Effector memory CD4-positive, alpha-beta T cell (primary cell): ENCODE measurements around the gene MUC5B.

Source experiments
- DNase-seq, 3 donors: peaks; one replicate each; pipeline ENCODE4 v3.0.0-alpha.2; 2020
- H3K27ac ChIP-seq: 2 replicates; pipeline ENCODE4 v1.7.0; 2013; ENCODE audit warnings: mild to moderate bottlenecking, low read length, moderate library complexity; ENCODE audit not compliant: insufficient read depth, poor library complexity, severe bottlenecking
- H3K27me3 ChIP-seq: replicated peaks from 2 replicates; pipeline ENCODE4 v1.7.0; 2013; ENCODE audit warnings: mild to moderate bottlenecking, low read length; ENCODE audit not compliant: insufficient read depth, control insufficient read depth, poor library complexity, severe bottlenecking
- H3K36me3 ChIP-seq: 2 replicates; pipeline ENCODE4 v1.7.0; 2013; ENCODE audit warnings: mild to moderate bottlenecking, low read length, moderate library complexity; ENCODE audit not compliant: control insufficient read depth, insufficient read depth
- H3K4me1 ChIP-seq: 2 replicates; pipeline ENCODE4 v1.7.0; 2013; ENCODE audit warnings: low read length, mild to moderate bottlenecking; ENCODE audit not compliant: control insufficient read depth, insufficient read depth, poor library complexity, severe bottlenecking
- H3K4me3 ChIP-seq: 2 replicates; pipeline ENCODE4 v1.7.0; 2013; ENCODE audit warnings: low read length, low read depth, mild to moderate bottlenecking; ENCODE audit not compliant: insufficient read depth, poor library complexity, severe bottlenecking
- H3K9me3 ChIP-seq: 2 replicates; pipeline ENCODE4 v1.7.0; 2013; ENCODE audit warnings: mild to moderate bottlenecking, low read length, moderate library complexity; ENCODE audit not compliant: control insufficient read depth

MUC5B gene

GRCh38 chr11:1267441-1268100 is 44.7 kb downstream of the MUC5B start:
- H3K4me3 ChIP-seq: no peak overlapping the region
- no peak for DNase-seq
- peaks cover 7% of the 10 kb centered on the region for H3K4me1 ChIP-seq

GRCh38 chr11:1269957-1270356 is 47.1 kb downstream of the MUC5B start:
- H3K36me3 ChIP-seq: no peaks in the 10 kb centered on the region
- H3K27ac ChIP-seq: no peak overlapping the region
- H3K4me1 ChIP-seq: no peaks in the 10 kb centered on the region
- DNase-seq: no peak
- H3K27me3 ChIP-seq: no peaks in the 10 kb centered on the region
- H3K4me3 ChIP-seq: no peak overlapping the region
- no peaks in the 10 kb centered on the region for H3K9me3 ChIP-seq

More at GRCh38 chr11:1267441-1268100, 44.7 kb downstream of the MUC5B start:
- no peaks in the 10 kb centered on the region for H3K36me3 ChIP-seq
- H3K27ac ChIP-seq: no peak overlapping the region
- no peaks in the 10 kb centered on the region for H3K9me3 ChIP-seq
- H3K27me3 ChIP-seq: no peaks in the 10 kb centered on the region

- DNase-seq: no peak
- no peaks in the 10 kb centered on the region for H3K27me3 ChIP-seq
- H3K9me3 ChIP-seq: no peaks in the 10 kb centered on the region
- H3K4me1 ChIP-seq: no peaks in the 10 kb centered on the region
- no peak overlapping the region for H3K4me3 ChIP-seq
- H3K27ac ChIP-seq: no peak overlapping the region
- H3K36me3 ChIP-seq: peaks cover under 1% of the 10 kb centered on the region
These were observed 47.6 kb downstream of the MUC5B start for GRCh38 chr11:1270476-1270875.

- Histone ChIP-seq H3K27me3 (no peaks in the 10 kb centered on the region), H3K36me3 (peaks cover 6% of the 10 kb centered on the region), H3K27ac (no peak overlapping the region), H3K4me1 (no peaks in the 10 kb centered on the region), H3K9me3 (no peaks in the 10 kb centered on the region), H3K4me3 (no peak overlapping the region)
- no peak for DNase-seq
These were observed 48.1 kb downstream of the MUC5B start for GRCh38 chr11:1271002-1271401.

GRCh38 chr11:1271406-1271805 is 48.5 kb downstream of the MUC5B start:
- H3K4me1 ChIP-seq: no peaks in the 10 kb centered on the region
- peaks cover 10% of the 10 kb centered on the region for H3K36me3 ChIP-seq
- H3K9me3 ChIP-seq: no peaks in the 10 kb centered on the region

GRCh38 chr11:1271927-1272326 is 49.1 kb downstream of the MUC5B start:
- H3K36me3 ChIP-seq: peaks cover 11% of the 10 kb centered on the region
- H3K4me3 ChIP-seq: no peak overlapping the region
- no peak for DNase-seq
- H3K9me3 ChIP-seq: no peaks in the 10 kb centered on the region
- H3K4me1 ChIP-seq: no peaks in the 10 kb centered on the region
- H3K27me3 ChIP-seq: no peaks in the 10 kb centered on the region
- no peak overlapping the region for H3K27ac ChIP-seq

More at GRCh38 chr11:1271406-1271805, 48.5 kb downstream of the MUC5B start:
- no peak for DNase-seq
- H3K27me3 ChIP-seq: no peaks in the 10 kb centered on the region
- no peak overlapping the region for H3K4me3 ChIP-seq
- no peak overlapping the region for H3K27ac ChIP-seq

- no peak overlapping the region for H3K27ac ChIP-seq
- DNase-seq: no peak
- H3K27me3 ChIP-seq: no peaks in the 10 kb centered on the region
- no peak overlapping the region for H3K4me3 ChIP-seq
- no peaks in the 10 kb centered on the region for H3K4me1 ChIP-seq
- H3K9me3 ChIP-seq: no peaks in the 10 kb centered on the region
- H3K36me3 ChIP-seq: peaks cover 11% of the 10 kb centered on the region
These were observed 49.7 kb downstream of the MUC5B start for GRCh38 chr11:1272531-1272930.

- no peaks in the 10 kb centered on the region for H3K27me3 ChIP-seq
- H3K4me1 ChIP-seq: no peaks in the 10 kb centered on the region
- no peak overlapping the region for H3K27ac ChIP-seq
- DNase-seq: no peak
- no peaks in the 10 kb centered on the region for H3K9me3 ChIP-seq
- H3K4me3 ChIP-seq: no peak overlapping the region
- peaks cover 11% of the 10 kb centered on the region for H3K36me3 ChIP-seq
These were observed 51.6 kb downstream of the MUC5B start for GRCh38 chr11:1274501-1274900.

GRCh38 chr11:1275021-1275420 is 52.2 kb downstream of the MUC5B start:
- Histone ChIP-seq H3K36me3 (peaks cover 13% of the 10 kb centered on the region), H3K27ac (no peak overlapping the region), H3K4me3 (no peak overlapping the region), H3K27me3 (no peaks in the 10 kb centered on the region), H3K9me3 (no peaks in the 10 kb centered on the region), H3K4me1 (no peaks in the 10 kb centered on the region)
- no peak for DNase-seq

- H3K27ac ChIP-seq: no peak overlapping the region
- H3K36me3 ChIP-seq: peaks cover 24% of the 10 kb centered on the region
- H3K27me3 ChIP-seq: no peaks in the 10 kb centered on the region
- no peaks in the 10 kb centered on the region for H3K9me3 ChIP-seq
- no peak for DNase-seq
- H3K4me1 ChIP-seq: no peaks in the 10 kb centered on the region
- H3K4me3 ChIP-seq: no peak overlapping the region
These were observed 53.4 kb downstream of the MUC5B start for GRCh38 chr11:1276041-1276790.
